ENCODE data around the gene KRTAP9-7. TPM values are rescaled to one million over a fixed set of nuclear protein-coding genes. Genes with fewer than 3 reads are reported as not detected.
"Not testable (repeated sequence)": the region's sequence is repeated elsewhere in the genome, so short reads cannot be mapped to it uniquely, and the experiment has no call there.

Gene KRTAP9-7
- polyA plus RNA-seq, 1 donor from 2014 or later, result not detected

- H3K79me2 ChIP-seq (replicated peaks; ENCODE audit: insufficient read depth, low read length); H3K4me3 ChIP-seq (ENCODE audit: low read length): not testable (repeated sequence)
These were observed 28.3 kb upstream of the KRTAP9-7 start for GRCh38 chr17:41246995-41247787.

GRCh38 chr17:41249637-41250240 lies 25.8 kb upstream of the KRTAP9-7 start, which contains the start of gene KRTAP9-4:
Gene KRTAP9-4, plus strand, starts transcription at chr17:41249687. Its CDS starts 34 bp downstream, at chr17:41249721.
- H3K4me2 ChIP-seq (ENCODE audit: low read length); H3K4me3 ChIP-seq (ENCODE audit: low read length); H3K9me2 ChIP-seq (ENCODE audit: insufficient read depth, low read length); H3K27me3 ChIP-seq (ENCODE audit: insufficient read depth, low read depth, low read length); H3K27ac ChIP-seq (ENCODE audit: low read length); H3F3A ChIP-seq (ENCODE audit: insufficient read depth, low read length, poor library complexity, severe bottlenecking); H2AFZ ChIP-seq (ENCODE audit: low read depth, low read length); H3K9me3 ChIP-seq (ENCODE audit: low read length); H4K20me1 ChIP-seq (ENCODE audit: insufficient read depth); H3K9ac ChIP-seq (ENCODE audit: low read length); H3K79me2 ChIP-seq (replicated peaks; ENCODE audit: insufficient read depth, low read length); H3K36me3 ChIP-seq (ENCODE audit: insufficient read depth, low read length): not testable (repeated sequence)

More at GRCh38 chr17:41246995-41247787, 28.3 kb upstream of the KRTAP9-7 start:
- H3F3A ChIP-seq (ENCODE audit: insufficient read depth, low read length, poor library complexity, severe bottlenecking); H3K27me3 ChIP-seq (ENCODE audit: insufficient read depth, low read depth, low read length); H4K20me1 ChIP-seq (ENCODE audit: insufficient read depth); H3K9me3 ChIP-seq (ENCODE audit: low read length); H3K4me2 ChIP-seq (ENCODE audit: low read length); H3K9ac ChIP-seq (ENCODE audit: low read length); H3K36me3 ChIP-seq (ENCODE audit: insufficient read depth, low read length); H3K27ac ChIP-seq (ENCODE audit: low read length); H2AFZ ChIP-seq (ENCODE audit: low read depth, low read length); H3K9me2 ChIP-seq (ENCODE audit: insufficient read depth, low read length): not testable (repeated sequence)

- Histone ChIP-seq H3K9ac (ENCODE audit: low read length) (no peak overlapping the region), H3K9me3 (ENCODE audit: low read length) (no peaks in the 10 kb centered on the region), H3K4me3 (ENCODE audit: low read length) (no peak overlapping the region), H3K9me2 (ENCODE audit: insufficient read depth, low read length) (no peaks in the 10 kb centered on the region), H2AFZ (ENCODE audit: low read depth, low read length) (no peak overlapping the region), H4K20me1 (ENCODE audit: insufficient read depth) (no peaks in the 10 kb centered on the region), H3K36me3 (ENCODE audit: insufficient read depth, low read length) (no peaks in the 10 kb centered on the region), H3K79me2 (replicated peaks; ENCODE audit: insufficient read depth, low read length) (no peaks in the 10 kb centered on the region), H3F3A (ENCODE audit: insufficient read depth, low read length, poor library complexity, severe bottlenecking) (no peaks in the 10 kb centered on the region), H3K27me3 (ENCODE audit: insufficient read depth, low read depth, low read length) (no peaks in the 10 kb centered on the region), H3K27ac (ENCODE audit: low read length) (no peak overlapping the region), H3K4me2 (ENCODE audit: low read length) (no peak overlapping the region)
- TF ChIP-seq SMC3 (conservative IDR thresholded peaks at IDR 0.05; ENCODE audit: poor library complexity) (no peak), REST (IDR thresholded peaks at IDR 0.05; ENCODE audit: borderline replicate concordance) (no peak), MXI1 (conservative IDR thresholded peaks at IDR 0.05; ENCODE audit: poor library complexity, severe bottlenecking) (no peak), EP300 (conservative IDR thresholded peaks at IDR 0.05; ENCODE audit: poor library complexity, severe bottlenecking) (no peak)
- TF ChIP-seq, protein P1, sequence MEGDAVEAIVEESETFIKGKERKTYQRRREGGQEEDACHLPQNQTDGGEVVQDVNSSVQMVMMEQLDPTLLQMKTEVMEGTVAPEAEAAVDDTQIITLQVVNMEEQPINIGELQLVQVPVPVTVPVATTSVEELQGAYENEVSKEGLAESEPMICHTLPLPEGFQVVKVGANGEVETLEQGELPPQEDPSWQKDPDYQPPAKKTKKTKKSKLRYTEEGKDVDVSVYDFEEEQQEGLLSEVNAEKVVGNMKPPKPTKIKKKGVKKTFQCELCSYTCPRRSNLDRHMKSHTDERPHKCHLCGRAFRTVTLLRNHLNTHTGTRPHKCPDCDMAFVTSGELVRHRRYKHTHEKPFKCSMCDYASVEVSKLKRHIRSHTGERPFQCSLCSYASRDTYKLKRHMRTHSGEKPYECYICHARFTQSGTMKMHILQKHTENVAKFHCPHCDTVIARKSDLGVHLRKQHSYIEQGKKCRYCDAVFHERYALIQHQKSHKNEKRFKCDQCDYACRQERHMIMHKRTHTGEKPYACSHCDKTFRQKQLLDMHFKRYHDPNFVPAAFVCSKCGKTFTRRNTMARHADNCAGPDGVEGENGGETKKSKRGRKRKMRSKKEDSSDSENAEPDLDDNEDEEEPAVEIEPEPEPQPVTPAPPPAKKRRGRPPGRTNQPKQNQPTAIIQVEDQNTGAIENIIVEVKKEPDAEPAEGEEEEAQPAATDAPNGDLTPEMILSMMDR (IDR thresholded peaks at IDR 0.05; ENCODE audit: poor library complexity, severe bottlenecking), result no peak
These were observed 24.2 kb upstream of the KRTAP9-7 start for GRCh38 chr17:41251261-41251660.
